Heart right ventricle (tissue), 16 donors: ENCODE measurements around the gene TMEM242. TPM values are rescaled to one million over a fixed set of nuclear protein-coding genes. Genes with fewer than 3 reads are reported as not detected.

Experiments used
- ATAC-seq, 8 donors: fragments of 200-7000 bp; cut with Tn5 transposase; one replicate each; pipeline ENCODE4 v1.9.1; 2020; ENCODE audit warnings: mild to moderate bottlenecking in 8 of 8, moderate library complexity in 8 of 8, moderate number of reproducible peaks in 1 of 8
- DNase-seq, 2 donors: peaks; one replicate each; pipeline ENCODE4 v3.0.0-alpha.2; 2020
- H3K27ac ChIP-seq, 10 donors: fragments of 200-600 bp; sonication (generic) in 2 of 10; one replicate each; pipeline versions ENCODE4 v1.5.0 to v1.8.0; 2020 to 2022; ENCODE audit warnings: mild to moderate bottlenecking in 3 of 10
- H3K27me3 ChIP-seq, 7 donors: fragments of 200-600 bp; one replicate each; pipeline ENCODE4 v1.8.0; 2021 to 2022; ENCODE audit warnings: mild to moderate bottlenecking in 2 of 7
- H3K36me3 ChIP-seq, 9 donors: fragments of 200-600 bp; sonication (generic) in 1 of 9; one replicate each; pipeline versions ENCODE4 v1.5.0 to v1.8.0; 2020 to 2022; ENCODE audit warnings: mild to moderate bottlenecking in 2 of 9
- H3K4me1 ChIP-seq, 9 donors: fragments of 200-600 bp; sonication (generic) in 1 of 9; one replicate each; pipeline versions ENCODE4 v1.5.0 to v1.8.0; 2020 to 2022; ENCODE audit warnings: mild to moderate bottlenecking in 4 of 9
- H3K4me3 ChIP-seq, 10 donors: fragments of 200-600 bp; sonication (generic) in 2 of 10; one replicate each; pipeline versions ENCODE4 v1.5.0 to v1.8.0; 2020 to 2022; ENCODE audit warnings: mild to moderate bottlenecking in 7 of 10, moderate library complexity in 2 of 10
- H3K9me3 ChIP-seq, 11 donors: fragments of 200-600 bp in 10 of 11; sonication (generic) in 2 of 11; one replicate each; pipeline versions ENCODE4 v1.5.0 to v1.8.0; 2013 to 2022; ENCODE audit warnings: mild to moderate bottlenecking in 2 of 11, control low read depth in 1 of 11, moderate library complexity in 1 of 11
- WGBS, 2 donors: extraction: QIAGEN DNeasy Blood & Tissue Kit; methylation state at CpG; one replicate each; pipeline ENCODE4 v1.1.7; 2013; ENCODE audit warnings: inconsistent platforms in 1 of 2; 5-methylcytosine and 5-hydroxymethylcytosine counted together
- intact Hi-C, 10 donors: fragments of 100-400 bp; cut with DNase I; formaldehyde crosslinking; loops; one replicate each; pipeline versions ENCODE4 v1.11.1 to v1.14.2; 2022
- polyA plus RNA-seq, 2 donors: library from polyadenylated mRNA; stranded (reverse); fragments of 200-250 nt; gene quantifications; one replicate each; pipeline ENCODE4 v1.2.3, GENCODE V29; 2013
- total RNA-seq, 10 donors: library from RNA; stranded (reverse); fragmentation: NEBNext Ultra II Directional in 3 of 10; extraction: Animal tissue kit (Norgen Biotek cat#: 25700) in 3 of 10; gene quantifications; one replicate each; pipeline versions ENCODE4 v1.2.1 to v1.2.4, GENCODE V29; 2021 to 2023
- TF ChIP-seq, protein P1 (sequence below), 9 donors: fragments of 200-600 bp; sonication (generic) in 2 of 9; IDR thresholded peaks; one replicate each; pipeline versions ENCODE4 v1.5.0 to v1.8.0; 2021 to 2022; ENCODE audit warnings: antibody characterized with exemption in 9 of 9, mild to moderate bottlenecking in 5 of 9, moderate library complexity in 1 of 9
- donor health status: Arrhythmogenic right ventricular cardiomyopathy.
- donor health status: ischemic (EF 13 %, LVEDD 7.1; RV severe dilation, severe dysfunction).
- donor health status: healthy with polysubstance abuse.
- donor health status: DM: no; HTN: yes; CAD: no.
- donor health status: DM: no; HTN: no; CAD: no.
- donor health status: ischemic (EF 25% LVEDD 6.9; RV normal size, moderate dysfunction).
- donor health status: ischemic (EF 25% LVEDD 5.7; RV mildly dilated, moderate dysfunction).
- donor health status: healthy.
- donor health status: DM: yes; HTN: yes; CAD: no.
- donor health status: Ischemic cardiomyopathy.
- donor health status: ischemic (EF 35%, LVEDD 5.7; RV mildly dilated, moderate dysfunction).
- donor health status: nonischemic (EF 11% LVEDD 7.7; RV severe dilation, severe dysfunction).
- donor health status: DM: yes; HTN: yes; CAD: no.
- donor health status: PGD.
- donor health status: ischemic (EF 29% LVEDD 5.4; RV normal size, mild dysfunction).
- donor health status: nonischemic (EF 23%, LVEDD 6.1; RV moderate dilation, normal function).

The TMEM242 gene
- total and polyA plus RNA-seq, 12 donors: 8.9 to 18.7 (median 16.2) TPM

DNA sequence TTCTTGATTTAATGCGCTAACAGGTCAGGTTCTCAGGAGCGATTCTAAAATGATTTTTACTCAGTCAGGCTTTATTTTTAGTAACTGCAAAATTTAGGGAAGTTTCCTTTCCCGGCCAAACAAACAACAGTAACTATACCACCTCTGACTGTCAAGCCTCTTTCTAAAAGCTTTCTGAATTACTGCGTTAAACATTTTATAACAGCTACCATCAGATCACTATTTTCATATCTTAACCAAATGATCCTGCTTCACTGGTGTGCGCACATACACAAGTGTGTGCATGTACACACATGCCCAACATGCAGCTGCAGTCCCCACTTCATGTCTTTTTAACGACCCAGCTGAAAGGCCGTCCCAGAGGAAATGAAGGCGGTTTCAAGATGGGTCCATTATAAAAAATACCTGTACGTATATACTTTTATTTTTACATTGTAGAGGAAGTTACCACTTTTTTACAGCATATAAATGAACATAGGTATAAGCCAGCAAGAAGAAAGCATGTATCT lies 25.0 kb downstream of the TMEM242 start:
- intact Hi-C loops: no loop called here
- WGBS, 2 donors: 75 to 77% methylated on average over 9 of the region's 9 CpGs
- no peak overlapping the region for H3K27ac ChIP-seq
- no peak for DNase-seq
- H3K4me1 ChIP-seq: peaks cover 0 to 37% (median 18%) of the 10 kb centered on the region in 9 donors
- TF ChIP-seq, protein P1, sequence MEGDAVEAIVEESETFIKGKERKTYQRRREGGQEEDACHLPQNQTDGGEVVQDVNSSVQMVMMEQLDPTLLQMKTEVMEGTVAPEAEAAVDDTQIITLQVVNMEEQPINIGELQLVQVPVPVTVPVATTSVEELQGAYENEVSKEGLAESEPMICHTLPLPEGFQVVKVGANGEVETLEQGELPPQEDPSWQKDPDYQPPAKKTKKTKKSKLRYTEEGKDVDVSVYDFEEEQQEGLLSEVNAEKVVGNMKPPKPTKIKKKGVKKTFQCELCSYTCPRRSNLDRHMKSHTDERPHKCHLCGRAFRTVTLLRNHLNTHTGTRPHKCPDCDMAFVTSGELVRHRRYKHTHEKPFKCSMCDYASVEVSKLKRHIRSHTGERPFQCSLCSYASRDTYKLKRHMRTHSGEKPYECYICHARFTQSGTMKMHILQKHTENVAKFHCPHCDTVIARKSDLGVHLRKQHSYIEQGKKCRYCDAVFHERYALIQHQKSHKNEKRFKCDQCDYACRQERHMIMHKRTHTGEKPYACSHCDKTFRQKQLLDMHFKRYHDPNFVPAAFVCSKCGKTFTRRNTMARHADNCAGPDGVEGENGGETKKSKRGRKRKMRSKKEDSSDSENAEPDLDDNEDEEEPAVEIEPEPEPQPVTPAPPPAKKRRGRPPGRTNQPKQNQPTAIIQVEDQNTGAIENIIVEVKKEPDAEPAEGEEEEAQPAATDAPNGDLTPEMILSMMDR (IDR thresholded peaks at IDR 0.05): no peak
- H3K4me3 ChIP-seq: no peak overlapping the region
- ATAC-seq: peak in 1 of 8 donors; percentile 13
- no peaks in the 10 kb centered on the region for H3K9me3 ChIP-seq
- H3K27me3 ChIP-seq: no peaks in the 10 kb centered on the region
- H3K36me3 ChIP-seq: peaks cover 0 to 6% (median 0%) of the 10 kb centered on the region in 9 donors

DNA sequence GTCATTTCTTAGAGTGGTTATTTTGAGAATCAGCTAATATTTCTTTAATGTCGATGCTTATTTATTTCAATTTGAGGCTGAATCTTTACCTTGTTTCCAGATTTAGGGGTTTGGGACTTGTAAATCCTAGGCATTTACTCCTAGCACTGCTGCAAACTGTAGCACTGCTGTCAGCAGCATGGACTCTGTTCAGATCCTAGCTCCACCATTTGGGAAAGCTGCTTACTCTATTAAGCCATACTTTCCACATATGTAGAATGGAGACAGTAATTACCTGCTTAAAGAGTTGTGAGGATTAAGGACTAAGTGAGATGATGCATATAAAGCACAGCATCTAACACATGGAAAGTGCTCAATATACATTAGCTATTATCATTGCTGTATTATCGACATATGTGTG lies 28.7 kb downstream of the TMEM242 start:
- peaks cover 0 to 16% (median 0%) of the 10 kb centered on the region in 9 donors for H3K4me1 ChIP-seq
- H3K36me3 ChIP-seq: peaks cover 0 to 39% (median 4%) of the 10 kb centered on the region in 9 donors
- no peak overlapping the region for H3K4me3 ChIP-seq
- intact Hi-C loops: no loop called here
- TF ChIP-seq, protein P1 (IDR thresholded peaks at IDR 0.05): no peak
- no peaks in the 10 kb centered on the region for H3K9me3 ChIP-seq
- H3K27me3 ChIP-seq: no peaks in the 10 kb centered on the region
- 92 to 99% methylated on average over 2 of the region's 2 CpGs for WGBS, 2 donors
- no peak for DNase-seq
- H3K27ac ChIP-seq: no peak overlapping the region
- no peak for ATAC-seq

DNA sequence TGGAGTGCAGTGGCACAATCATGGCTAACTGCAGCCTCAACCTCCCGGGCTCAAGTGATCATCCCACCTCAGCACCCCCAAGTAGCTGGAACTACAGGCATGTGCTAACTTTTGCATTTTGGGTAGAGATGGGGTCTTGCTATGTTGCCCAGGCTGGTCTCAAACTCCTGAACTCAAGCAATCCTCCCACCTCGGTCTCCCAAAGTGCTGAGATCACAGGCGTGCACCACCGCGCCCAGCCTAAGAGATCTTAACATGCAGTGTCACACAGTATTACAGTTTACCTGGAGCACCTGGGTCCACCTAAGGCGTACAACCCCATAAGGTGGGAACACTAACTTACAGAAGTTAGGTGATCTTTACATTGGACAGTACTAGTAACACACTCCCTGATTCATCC lies 29.5 kb downstream of the TMEM242 start:
- intact Hi-C loops: no loop called here
- ATAC-seq: peak in 1 of 8 donors; percentile 16

DNA sequence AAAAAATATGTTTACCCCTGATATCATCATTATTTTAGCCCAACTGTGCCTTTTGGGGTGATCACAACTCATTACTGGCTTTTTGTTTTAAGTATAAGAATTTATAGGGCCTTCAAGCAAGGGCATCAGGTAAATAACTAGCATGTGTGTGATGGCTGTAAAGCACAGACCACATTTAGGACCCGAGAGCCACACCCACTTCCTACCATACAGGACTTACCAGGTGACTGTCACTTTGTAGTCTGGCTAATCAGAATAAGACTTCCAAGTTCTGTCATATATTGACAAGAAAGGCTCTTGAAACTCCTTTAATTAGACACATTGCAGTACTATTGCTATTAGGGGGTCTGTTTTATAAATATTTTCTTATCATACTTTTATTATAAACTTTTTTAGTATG lies 31.1 kb downstream of the TMEM242 start:
- TF ChIP-seq, protein P1 (IDR thresholded peaks at IDR 0.05): no peak
- Histone ChIP-seq H3K4me1 (peaks cover 0 to 3% (median 0%) of the 10 kb centered on the region in 9 donors), H3K27me3 (no peaks in the 10 kb centered on the region), H3K4me3 (no peak overlapping the region), H3K9me3 (no peaks in the 10 kb centered on the region), H3K27ac (no peak overlapping the region), H3K36me3 (peaks cover 0 to 53% (median 9%) of the 10 kb centered on the region in 9 donors)
- 85 to 88% methylated on average over 1 of the region's 1 CpG for WGBS, 2 donors
- ATAC-seq: no peak
- intact Hi-C loops: no loop called here
- DNase-seq: no peak

More for the DNA sequence above, 29.5 kb downstream of the TMEM242 start:
- Histone ChIP-seq H3K4me1 (peaks cover 0 to 15% (median 0%) of the 10 kb centered on the region in 9 donors), H3K27ac (no peak overlapping the region), H3K4me3 (no peak overlapping the region), H3K36me3 (peaks cover 0 to 42% (median 4%) of the 10 kb centered on the region in 9 donors), H3K9me3 (no peaks in the 10 kb centered on the region), H3K27me3 (no peaks in the 10 kb centered on the region)
- DNase-seq: no peak
- TF ChIP-seq, protein P1 (IDR thresholded peaks at IDR 0.05): no peak
- 97 to 98% methylated on average over 6 of the region's 6 CpGs for WGBS, 2 donors
